K562 (cell line): Measurements from ENCODE around the gene SLFNL1. TPM values are rescaled to one million over a fixed set of nuclear protein-coding genes. Genes with fewer than 3 reads are reported as not detected.

Experiments
- C11orf30 ChIP-seq: fragments of 450-650 bp; IDR thresholded peaks from 2 replicates; pipeline ENCODE4 v1.6.1; 2016; ENCODE audit warnings: low read depth, mild to moderate bottlenecking
- CHD2 ChIP-seq: IDR thresholded peaks from 2 replicates; pipeline ENCODE4 v1.6.1; 2011; ENCODE audit warnings: low read depth, low read length
- FOXP4 ChIP-seq: sonication (generic); formaldehyde crosslinking; IDR thresholded peaks from 2 replicates; pipeline ENCODE4 v1.8.0; 2022; ENCODE audit warnings: mild to moderate bottlenecking, missing genetic modification reagents, borderline replicate concordance
- HNRNPLL ChIP-seq: fragments of 200-400 bp; formaldehyde crosslinking; IDR thresholded peaks from 2 replicates; pipeline ENCODE4 v1.6.1; 2017; ENCODE audit warnings: low read length, low read depth, mild to moderate bottlenecking; ENCODE audit not compliant: poor library complexity, severe bottlenecking
- KDM5B ChIP-seq: fragments of 200-600 bp; sonication (generic); IDR thresholded peaks from 2 replicates; pipeline ENCODE4 v1.6.1; 2012; ENCODE audit warnings: low read depth, mild to moderate bottlenecking, moderate library complexity, low read length, control low read depth, inconsistent platforms; ENCODE audit not compliant: insufficient replicate concordance
- MIER1 ChIP-seq: fragments of 450-650 bp; IDR thresholded peaks from 2 replicates; pipeline ENCODE4 v1.6.1; 2016; ENCODE audit warnings: antibody characterized with exemption, mild to moderate bottlenecking, low read depth
- MLX ChIP-seq, 2 experiments: fragments of 450-650 bp in 1 of 2; sonication (generic) in 1 of 2; formaldehyde crosslinking; conservative IDR thresholded peaks; 2 replicates each; pipeline versions ENCODE4 v1.4.0 to v1.8.1; 2020 to 2022; ENCODE audit warnings: mild to moderate bottlenecking in 1 of 2, missing genetic modification reagents in 1 of 2
- STAT5B ChIP-seq: fragments of 250-450 bp; sonication (Bioruptor Pico); IDR thresholded peaks from 2 replicates; pipeline ENCODE4 v1.8.0; 2021; ENCODE audit warnings: mild to moderate bottlenecking, inconsistent platforms
- YY1 ChIP-seq, 3 experiments: IDR thresholded peaks; 2 replicates each; pipeline ENCODE4 v1.6.1; 2011; ENCODE audit warnings: low read length in 2 of 3, mild to moderate bottlenecking in 2 of 3, moderate library complexity in 2 of 3, borderline replicate concordance in 1 of 3, control low read depth in 1 of 3, low read depth in 1 of 3; ENCODE audit not compliant: insufficient read depth in 3 of 3, insufficient replicate concordance in 2 of 3, control insufficient read depth in 1 of 3, insufficient read length in 1 of 3; ENCODE audit errors: extremely low read depth in 1 of 3
- ZBTB33 ChIP-seq: sonication (generic); formaldehyde crosslinking; IDR thresholded peaks from 2 replicates; pipeline ENCODE4 v1.8.1; 2023; ENCODE audit warnings: mild to moderate bottlenecking, missing genetic modification reagents
- polyA plus RNA-seq, 8 experiments: library from polyadenylated mRNA; depleted of rRNA in 4 of 8; stranded (reverse) in 5 of 8; unstranded in 3 of 8; fragments of >200 nt; fragmentation: Nextera tagmentation in 2 of 8; fragmentation: Illumina TruSeq in 1 of 8; extraction: Ambion mirVana in 2 of 8; extraction: Trizol in 1 of 8; gene quantifications; 2 replicates each; pipeline versions ENCODE4 v1.2.1 to v1.2.3, GENCODE V29; 2011 to 2014; ENCODE audit warnings: inconsistent platforms in 1 of 8, missing spikeins in 1 of 8
- total RNA-seq, 7 experiments: library from RNA; depleted of rRNA in 6 of 7; stranded (reverse); fragments of >200 nt in 6 of 7; fragmentation: Illumina TruSeq in 2 of 7; extraction: Trizol in 2 of 7; gene quantifications; 2 replicates each; pipeline versions ENCODE4 v1.2.1 to v1.2.3, GENCODE V29; 2011 to 2021; ENCODE audit warnings: low replicate concordance in 1 of 7
- TF ChIP-seq, protein P1 (sequence below): fragments of 150-350 bp; conservative IDR thresholded peaks from 2 replicates; pipeline ENCODE4 v1.6.1; 2014; ENCODE audit warnings: low read length
- TF ChIP-seq, protein P2 (sequence below), 3 experiments: fragments of 200-800 bp in 1 of 3; sonication (Bioruptor generic) in 1 of 3; sonication (generic) in 1 of 3; formaldehyde crosslinking in 1 of 3; IDR thresholded peaks; 2 replicates each; pipeline versions ENCODE4 v1.6.1 to v1.8.0; 2016 to 2022; ENCODE audit warnings: mild to moderate bottlenecking in 2 of 3, missing compliant biosample characterization in 2 of 3, missing genetic modification characterization in 2 of 3, missing genetic modification reagents in 1 of 3
- TF ChIP-seq, protein P3 (sequence below), 2 experiments: IDR thresholded peaks; 2 replicates each; pipeline ENCODE4 v1.6.1; 2012; ENCODE audit warnings: improper control_type of control experiment in 2 of 2, low read depth in 2 of 2, low read length in 2 of 2, borderline replicate concordance in 1 of 2

SLFNL1 gene
- total and polyA plus RNA-seq, 9 of the 15 experiments (the other 6 are each of a cell fraction or from before 2014, with no cell fraction given), result 0.05 to 0.14 (median 0.06) TPM; not detected in 5

DNA sequence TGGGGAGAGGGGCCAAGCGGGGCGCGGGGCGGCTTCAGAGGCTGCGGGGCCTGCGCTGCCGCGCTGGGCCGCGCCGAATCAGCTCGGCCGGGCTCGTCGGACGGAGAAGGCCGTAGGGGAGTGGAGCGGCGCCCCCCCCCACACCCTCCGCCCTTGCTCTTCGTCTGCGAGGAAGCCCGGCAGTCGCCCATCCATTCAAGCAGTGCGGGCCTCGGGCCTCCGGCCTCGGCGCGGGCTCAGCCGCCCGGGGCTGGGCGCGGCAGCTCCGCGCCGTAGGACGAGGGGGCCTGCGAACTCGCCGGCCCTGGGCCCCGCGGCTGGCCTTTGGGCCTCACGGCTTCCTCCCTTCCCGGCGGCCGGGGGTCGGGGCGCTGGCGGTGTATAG, 41.5 kb downstream of the SLFNL1 start (continued):
- TF ChIP-seq YY1 (IDR thresholded peaks at IDR 0.05; ENCODE audit: borderline replicate concordance in 1 of 3, control insufficient read depth in 1 of 3, extremely low read depth in 1 of 3, insufficient read depth in 3 of 3, insufficient read length in 1 of 3, insufficient replicate concordance in 2 of 3, low read depth in 1 of 3, low read length in 2 of 3), result no peak
- no peak; the same call in 1 of the 2 replicates for TF ChIP-seq FOXP4 (CRISPR knock-in tag)
- TF ChIP-seq ZBTB33 (CRISPR knock-in tag), result no peak
- TF ChIP-seq, protein P1, sequence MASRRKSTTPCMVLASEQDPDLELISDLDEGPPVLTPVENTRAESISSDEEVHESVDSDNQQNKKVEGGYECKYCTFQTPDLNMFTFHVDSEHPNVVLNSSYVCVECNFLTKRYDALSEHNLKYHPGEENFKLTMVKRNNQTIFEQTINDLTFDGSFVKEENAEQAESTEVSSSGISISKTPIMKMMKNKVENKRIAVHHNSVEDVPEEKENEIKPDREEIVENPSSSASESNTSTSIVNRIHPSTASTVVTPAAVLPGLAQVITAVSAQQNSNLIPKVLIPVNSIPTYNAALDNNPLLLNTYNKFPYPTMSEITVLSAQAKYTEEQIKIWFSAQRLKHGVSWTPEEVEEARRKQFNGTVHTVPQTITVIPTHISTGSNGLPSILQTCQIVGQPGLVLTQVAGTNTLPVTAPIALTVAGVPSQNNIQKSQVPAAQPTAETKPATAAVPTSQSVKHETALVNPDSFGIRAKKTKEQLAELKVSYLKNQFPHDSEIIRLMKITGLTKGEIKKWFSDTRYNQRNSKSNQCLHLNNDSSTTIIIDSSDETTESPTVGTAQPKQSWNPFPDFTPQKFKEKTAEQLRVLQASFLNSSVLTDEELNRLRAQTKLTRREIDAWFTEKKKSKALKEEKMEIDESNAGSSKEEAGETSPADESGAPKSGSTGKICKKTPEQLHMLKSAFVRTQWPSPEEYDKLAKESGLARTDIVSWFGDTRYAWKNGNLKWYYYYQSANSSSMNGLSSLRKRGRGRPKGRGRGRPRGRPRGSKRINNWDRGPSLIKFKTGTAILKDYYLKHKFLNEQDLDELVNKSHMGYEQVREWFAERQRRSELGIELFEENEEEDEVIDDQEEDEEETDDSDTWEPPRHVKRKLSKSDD, result no peak
- no peak for TF ChIP-seq STAT5B (CRISPR knock-in tag)
- TF ChIP-seq KDM5B, result no peak
- TF ChIP-seq, protein P2, sequence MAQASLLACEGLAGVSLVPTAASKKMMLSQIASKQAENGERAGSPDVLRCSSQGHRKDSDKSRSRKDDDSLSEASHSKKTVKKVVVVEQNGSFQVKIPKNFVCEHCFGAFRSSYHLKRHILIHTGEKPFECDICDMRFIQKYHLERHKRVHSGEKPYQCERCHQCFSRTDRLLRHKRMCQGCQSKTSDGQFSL (CRISPR knock-in tag; IDR thresholded peaks at IDR 0.05), result peak; percentile 95
- TF ChIP-seq, protein P2 (tag; IDR thresholded peaks at IDR 0.05), result peak in 1 of 2 experiments; percentile 97; a peak in 2 of 4 replicates
- TF ChIP-seq CHD2, result no peak
- TF ChIP-seq MIER1, result no peak
- TF ChIP-seq MLX (CRISPR knock-in tag; conservative IDR thresholded peaks at IDR 0.05), result no peak
- no peak for TF ChIP-seq C11orf30
- TF ChIP-seq, protein P3, sequence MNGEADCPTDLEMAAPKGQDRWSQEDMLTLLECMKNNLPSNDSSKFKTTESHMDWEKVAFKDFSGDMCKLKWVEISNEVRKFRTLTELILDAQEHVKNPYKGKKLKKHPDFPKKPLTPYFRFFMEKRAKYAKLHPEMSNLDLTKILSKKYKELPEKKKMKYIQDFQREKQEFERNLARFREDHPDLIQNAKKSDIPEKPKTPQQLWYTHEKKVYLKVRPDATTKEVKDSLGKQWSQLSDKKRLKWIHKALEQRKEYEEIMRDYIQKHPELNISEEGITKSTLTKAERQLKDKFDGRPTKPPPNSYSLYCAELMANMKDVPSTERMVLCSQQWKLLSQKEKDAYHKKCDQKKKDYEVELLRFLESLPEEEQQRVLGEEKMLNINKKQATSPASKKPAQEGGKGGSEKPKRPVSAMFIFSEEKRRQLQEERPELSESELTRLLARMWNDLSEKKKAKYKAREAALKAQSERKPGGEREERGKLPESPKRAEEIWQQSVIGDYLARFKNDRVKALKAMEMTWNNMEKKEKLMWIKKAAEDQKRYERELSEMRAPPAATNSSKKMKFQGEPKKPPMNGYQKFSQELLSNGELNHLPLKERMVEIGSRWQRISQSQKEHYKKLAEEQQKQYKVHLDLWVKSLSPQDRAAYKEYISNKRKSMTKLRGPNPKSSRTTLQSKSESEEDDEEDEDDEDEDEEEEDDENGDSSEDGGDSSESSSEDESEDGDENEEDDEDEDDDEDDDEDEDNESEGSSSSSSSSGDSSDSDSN (IDR thresholded peaks at IDR 0.05; ENCODE audit: borderline replicate concordance in 1 of 2, low read depth in 2 of 2, low read length in 2 of 2), result no peak
- no peak for TF ChIP-seq HNRNPLL
